ENCODE measurements around the gene ABR. TPM values are rescaled to one million over a fixed set of nuclear protein-coding genes. Genes with fewer than 3 reads are reported as not detected.
A peak's percentile ranks its signal among the peaks of the same experiment; 100 is the strongest.

ABR gene
- 64.6 TPM for total RNA-seq

DNA sequence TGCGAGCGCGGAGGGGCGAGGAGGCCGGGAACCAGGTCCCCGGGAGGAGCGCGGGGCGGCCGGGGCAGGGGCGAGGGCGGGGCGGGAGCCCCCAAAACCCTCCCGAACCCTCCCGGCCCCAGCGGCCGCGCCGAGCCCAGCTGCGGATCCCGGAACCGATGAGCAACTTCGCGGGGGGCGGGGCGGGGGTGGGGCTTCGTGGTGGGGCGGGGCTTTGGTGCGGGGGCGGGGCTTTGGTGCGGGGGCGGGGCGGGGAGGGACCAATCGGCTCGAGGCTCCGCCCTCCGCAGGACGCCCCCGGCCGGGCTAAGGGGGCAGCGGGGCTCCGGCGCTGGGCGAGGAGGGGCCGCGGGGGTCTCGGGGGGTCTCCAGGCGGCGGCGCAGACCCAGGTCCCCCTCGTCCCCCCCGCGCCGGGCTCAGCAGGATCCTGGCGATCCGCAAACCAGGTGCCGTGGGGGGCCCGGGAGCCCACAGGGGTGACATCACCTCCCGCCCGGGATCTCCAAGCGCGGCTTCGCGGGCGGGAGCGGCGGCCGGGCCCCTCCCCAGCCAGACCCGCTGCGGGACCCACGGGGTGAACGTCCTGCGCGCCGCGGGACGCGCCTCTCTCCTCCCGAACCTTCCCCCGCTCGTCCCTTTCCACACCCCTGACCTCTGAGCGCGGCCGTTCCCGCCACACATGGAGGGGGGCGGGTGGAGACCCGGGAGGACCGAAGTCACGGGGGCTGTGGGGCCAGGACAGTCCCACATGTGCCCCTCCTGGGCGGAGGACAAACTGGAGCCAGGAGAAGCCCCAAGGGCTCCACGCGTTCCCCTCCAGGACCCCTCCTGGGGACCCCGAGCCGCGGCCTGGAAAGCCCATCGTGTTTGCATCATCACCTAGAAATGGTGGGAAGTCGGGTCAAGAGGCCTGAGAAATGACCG, at the start of gene ABR:
Gene ABR, minus strand, starts transcription at position 164 of the 925 bp plus-strand sequence. CDS start 254 bp downstream, outside the sequence.
- peak in 2 of 3 donors; percentile 63 to 66 for DNase-seq (ENCODE audit: low read depth in 2 of 3, low spot score in 2 of 3)

DNA sequence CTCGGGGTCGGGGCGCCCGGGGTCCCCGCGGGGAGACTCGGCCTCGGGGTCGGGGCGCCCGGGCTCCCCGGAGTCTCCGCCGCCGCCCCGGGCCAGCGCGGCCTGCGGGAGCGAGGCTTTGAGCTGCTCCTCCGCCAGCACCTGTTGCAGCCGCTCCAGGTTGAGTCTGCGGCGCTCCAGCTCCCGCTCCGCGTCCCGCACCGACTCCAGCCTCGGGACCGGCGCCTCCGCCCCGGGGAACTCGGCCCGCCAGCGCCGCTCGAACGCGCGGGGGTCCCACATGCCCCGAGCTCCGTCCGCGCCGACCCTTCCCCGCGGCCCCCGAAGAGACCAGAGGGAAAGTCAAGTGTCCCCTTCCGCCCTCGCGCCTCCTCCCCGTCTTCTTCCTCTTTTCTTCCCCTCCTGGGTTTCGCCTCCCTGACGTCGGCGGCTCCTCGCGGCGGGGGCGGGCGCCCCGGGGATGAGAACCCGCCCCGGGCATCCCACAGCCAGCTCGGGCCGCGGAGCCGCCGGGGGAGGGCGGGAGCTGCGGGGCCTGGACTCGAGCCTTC, 49.6 kb upstream of the ABR start:
- DNase-seq (ENCODE audit: low read depth in 2 of 3, low spot score in 2 of 3), result peak in 2 of 3 donors; percentile 69 to 79

DNA sequence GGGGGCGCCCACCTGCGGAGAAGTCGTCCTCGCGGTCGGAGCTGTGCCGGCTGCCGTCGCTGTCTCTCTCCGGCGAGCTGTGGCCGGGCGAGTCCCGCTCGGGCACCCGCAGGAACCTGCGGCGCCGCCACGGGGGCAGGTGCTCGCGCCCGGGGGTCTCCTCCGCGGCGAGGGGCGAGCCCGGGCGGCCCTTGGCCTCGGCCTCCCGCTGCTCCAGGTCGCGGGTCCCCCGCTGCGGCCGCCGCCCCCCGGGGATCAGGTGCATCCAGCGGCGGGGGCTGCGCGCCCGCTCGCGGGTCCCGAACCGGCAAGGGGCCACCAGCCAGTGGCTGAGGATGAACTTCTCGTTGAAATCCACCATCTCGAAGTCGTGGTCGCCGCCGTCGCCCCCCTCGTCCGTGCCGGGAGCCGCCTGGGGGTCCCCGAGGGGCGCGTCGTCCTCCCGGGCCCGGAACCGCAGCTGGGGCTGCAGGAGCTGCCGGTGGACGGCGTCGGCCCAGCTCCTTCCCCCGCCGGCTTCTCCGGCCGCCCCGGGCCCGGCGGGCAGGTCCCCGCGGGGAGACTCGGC, 49.1 kb upstream of the ABR start:
- no peak for DNase-seq (ENCODE audit: low read depth in 2 of 3, low spot score in 2 of 3)

DNA sequence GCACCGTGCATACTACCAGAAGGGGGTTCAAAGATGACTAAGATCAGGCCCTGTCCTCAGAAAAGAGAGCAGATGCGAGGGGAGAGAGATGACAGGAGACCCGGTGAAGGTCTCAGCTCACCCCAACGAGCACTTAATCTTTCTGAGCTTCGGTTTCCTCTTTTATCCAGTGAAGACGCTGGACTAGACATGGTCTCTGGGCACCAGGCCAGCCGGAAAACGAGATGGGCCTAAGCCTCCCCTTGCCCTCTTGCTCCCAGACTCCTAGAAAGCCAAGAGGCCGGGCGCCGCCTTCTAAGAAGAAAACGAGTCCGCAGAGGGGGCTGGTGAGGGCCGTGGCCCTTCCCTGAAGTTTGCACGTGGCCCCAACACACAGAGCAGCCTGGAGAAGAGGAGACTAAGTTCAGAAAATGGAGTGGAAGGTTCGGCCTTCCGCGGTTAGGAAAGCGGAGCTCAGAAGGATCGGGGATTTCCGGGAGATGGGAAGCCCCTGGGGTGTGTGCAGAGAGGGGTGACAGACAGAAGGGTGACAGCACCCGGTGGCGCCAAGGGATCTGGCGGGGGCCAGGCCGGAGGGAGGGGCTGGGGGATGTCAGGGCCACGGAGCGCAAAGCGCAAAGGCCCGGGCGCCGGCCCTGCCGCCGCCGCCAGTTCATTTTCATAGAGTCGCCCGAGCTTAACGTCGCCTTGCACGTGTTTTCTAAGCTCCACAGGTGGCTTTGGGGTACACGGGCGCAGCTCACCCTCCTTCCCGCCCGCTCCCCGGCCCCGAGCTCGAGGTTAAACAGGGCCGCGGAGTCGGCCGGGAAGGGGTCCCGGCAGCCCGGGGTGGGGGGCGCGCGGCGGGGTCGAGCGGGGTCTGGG, 48.4 kb upstream of the ABR start:
- DNase-seq (ENCODE audit: low read depth in 2 of 3, low spot score in 2 of 3), result peak in 2 of 3 donors; percentile 29 to 37

DNA sequence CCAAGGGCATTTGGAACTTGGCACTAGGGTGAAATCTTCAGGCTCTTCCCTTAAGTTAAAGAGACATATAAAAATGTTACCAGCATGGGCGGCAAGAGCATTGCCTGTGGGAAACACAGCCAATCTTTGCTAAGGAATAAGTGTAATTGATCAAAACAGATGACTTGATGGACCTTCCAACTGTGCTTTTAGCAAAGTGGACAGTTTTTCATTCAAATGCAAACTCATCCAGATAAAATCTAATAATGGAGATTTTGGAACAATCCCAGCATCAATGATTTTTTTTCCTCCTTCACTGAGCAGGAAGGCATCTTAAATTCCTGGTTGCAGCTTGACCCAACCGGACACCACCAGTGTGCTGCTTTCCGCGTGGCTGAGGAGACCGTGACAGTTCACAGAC, 47.6 kb upstream of the ABR start:
- DNase-seq (ENCODE audit: low read depth in 2 of 3, low spot score in 2 of 3), result no peak

DNA sequence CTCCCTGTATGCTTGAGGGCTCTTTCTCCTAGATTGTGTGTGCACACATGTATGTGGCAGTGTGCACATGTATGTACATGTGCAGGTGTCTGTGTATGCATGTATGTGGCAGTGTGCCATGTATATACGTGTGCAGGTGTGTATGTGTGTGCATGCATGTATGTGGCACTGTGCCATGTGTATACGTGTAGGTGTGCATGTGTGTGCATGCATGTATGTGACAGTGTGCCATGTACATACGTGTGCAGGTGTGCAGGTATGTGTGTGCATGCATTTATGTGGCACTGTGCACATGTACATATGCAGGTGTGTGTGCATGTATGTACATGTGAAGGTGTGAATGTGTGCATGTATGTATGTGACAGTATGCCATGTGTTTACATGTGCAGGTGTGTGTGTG, 46.5 kb upstream of the ABR start:
- no peak for DNase-seq (ENCODE audit: low read depth in 2 of 3, low spot score in 2 of 3)

DNA sequence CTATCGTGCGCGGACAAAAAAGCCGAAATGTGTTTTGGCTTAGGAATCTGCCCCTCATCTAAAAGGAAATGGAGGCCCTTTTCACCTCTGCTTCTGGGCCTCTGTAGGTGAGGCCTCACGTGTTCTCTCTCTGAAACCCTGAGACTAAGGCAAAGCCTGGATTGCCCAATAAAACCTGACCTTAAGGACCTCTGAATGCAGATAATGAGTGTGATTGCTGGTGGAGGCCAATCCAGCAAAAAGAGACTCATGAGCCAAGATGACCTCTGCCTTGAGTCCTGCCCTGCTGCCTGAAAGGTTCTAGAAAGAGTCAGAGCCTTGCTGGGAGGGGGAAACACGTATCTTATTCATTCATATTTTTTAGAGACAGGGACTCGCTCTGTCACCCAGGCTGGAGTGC, 44.5 kb upstream of the ABR start:
- DNase-seq (ENCODE audit: low read depth in 2 of 3, low spot score in 2 of 3), result no peak

DNA sequence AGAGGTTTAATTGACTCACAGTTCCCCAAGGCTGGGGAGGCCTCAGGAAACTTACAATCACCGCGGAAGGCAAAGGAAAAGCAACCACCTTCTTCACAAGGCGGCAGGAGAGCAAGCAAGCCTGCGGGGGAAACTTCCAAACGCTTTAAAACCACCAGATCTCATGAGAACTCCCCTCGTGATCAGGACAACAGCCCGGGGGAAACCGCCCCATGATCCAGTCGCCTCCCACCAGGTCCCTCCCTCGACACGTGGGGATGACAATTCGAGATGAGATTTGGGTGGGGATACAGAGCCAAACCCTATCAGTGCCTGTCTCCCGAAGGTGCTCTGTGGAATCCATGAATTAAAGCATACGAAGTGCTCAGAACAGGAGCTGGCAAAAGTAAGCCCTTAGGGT, 43.9 kb upstream of the ABR start:
- DNase-seq (ENCODE audit: low read depth in 2 of 3, low spot score in 2 of 3), result no peak

DNA sequence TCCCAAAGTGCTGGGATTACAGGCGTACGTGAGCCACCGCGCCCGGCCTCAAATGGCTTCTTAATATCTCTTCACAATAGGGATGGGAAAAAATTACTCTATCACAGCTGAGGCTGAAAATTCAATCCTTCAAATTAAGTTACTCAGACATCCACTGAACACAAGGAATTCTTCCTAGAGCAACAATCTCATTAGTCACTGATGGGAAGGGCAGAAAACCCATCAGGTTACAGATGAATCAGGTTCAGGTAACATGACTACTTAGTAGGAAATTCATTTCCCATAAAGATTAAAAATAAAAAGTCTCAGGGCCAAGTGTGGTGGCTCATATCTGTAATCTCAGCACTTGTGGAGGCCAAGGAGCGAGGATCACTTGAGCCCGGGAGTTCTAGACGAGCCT, 42.5 kb upstream of the ABR start:
- DNase-seq (ENCODE audit: low read depth in 2 of 3, low spot score in 2 of 3), result no peak

DNA sequence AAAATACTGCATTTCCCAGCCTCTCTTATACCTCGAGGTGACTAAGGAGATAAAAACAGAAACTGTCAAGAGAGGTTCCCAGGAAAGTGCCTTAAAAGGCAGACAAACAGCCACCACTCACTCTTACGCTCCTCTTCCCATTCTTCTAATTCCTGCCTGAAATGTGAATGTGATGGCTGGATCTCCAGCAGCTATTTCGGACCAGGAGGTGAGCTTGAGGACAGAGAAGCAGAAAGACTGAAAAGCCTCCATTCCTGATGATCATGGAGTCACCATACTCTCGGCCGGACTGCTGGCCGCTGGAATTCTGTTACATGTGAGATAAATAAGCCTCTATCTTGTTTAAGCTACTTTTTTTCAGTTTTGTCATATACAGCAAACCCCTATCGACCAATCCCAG, 41.4 kb upstream of the ABR start:
- DNase-seq (ENCODE audit: low read depth in 2 of 3, low spot score in 2 of 3), result no peak

DNA sequence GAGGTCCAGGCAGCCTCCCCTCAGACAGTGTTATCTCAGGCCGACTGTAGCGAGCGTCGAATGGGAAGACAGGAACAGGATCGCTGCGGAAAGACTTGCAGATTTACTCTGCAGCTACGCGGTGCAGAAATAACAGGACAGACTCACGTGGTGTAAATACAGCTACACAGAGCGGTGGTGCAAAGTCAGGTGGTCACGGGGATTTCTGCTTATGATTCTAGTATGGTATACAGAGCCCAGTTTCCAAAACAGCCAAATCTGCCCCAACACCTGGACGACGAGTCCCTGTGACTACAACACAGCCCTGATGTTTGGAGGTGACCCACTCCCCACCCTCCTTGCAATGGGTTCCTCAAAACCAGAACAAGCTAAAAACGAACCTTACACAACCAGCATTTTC, 40.6 kb upstream of the ABR start:
- no peak for DNase-seq (ENCODE audit: low read depth in 2 of 3, low spot score in 2 of 3)

DNA sequence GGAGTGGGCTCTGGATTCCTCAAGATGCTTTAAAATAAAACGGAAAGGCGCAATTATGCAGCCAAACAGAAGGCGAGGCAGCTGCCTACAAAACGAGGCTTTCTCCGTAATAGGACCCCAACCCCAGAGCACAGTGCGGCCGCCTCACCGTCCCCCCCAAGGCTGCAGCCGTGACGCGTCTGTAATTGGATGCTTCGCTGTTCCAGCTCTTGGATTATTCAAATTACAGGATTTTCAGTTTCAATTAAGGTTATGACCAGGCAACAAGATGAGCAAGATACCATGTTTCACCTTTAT, 37.3 kb upstream of the ABR start:
- no peak for DNase-seq (ENCODE audit: low read depth in 2 of 3, low spot score in 2 of 3)

DNA sequence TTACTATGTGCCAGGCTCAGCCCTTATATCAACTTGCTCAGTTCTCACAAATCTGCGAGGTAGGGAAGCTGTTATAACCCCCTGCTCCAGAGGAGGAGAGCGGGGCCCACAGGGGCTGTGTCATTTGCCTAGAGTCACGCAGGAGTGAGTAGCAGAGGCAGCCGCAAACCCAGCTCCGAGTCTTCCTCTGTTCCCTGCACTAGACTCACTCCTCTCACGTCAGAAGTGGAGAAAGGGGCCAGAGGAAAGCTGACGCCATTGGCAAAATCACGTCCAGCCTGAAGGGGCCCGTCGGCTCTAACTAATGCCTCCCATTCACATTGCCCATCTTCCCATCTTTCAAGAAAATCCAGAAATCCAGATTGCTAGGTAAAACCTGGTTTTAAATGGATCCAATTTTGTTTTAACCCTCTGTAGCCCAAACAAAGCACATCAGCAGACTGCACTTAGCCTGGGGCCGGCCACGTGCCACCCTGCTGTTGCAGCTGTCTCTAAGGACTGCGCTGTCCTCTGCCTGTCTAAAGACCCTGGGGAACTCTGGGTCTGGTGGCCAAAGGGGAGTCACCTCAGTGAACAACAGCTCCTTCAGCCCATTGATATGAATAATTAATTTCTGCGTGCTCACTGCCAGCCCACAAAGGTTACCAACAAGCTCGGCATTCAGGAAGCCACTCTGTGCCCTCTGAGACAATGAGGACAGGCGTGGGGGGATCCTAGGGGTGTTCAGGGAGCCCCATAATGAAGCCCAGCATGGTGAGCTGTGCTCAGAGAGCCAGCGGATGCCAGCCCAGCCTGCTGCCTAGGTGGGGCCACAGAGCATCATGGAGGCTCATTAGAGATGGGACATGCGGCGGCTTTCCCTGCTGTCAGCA, 36.7 kb upstream of the ABR start:
- DNase-seq (ENCODE audit: low read depth in 2 of 3, low spot score in 2 of 3), result no peak

DNA sequence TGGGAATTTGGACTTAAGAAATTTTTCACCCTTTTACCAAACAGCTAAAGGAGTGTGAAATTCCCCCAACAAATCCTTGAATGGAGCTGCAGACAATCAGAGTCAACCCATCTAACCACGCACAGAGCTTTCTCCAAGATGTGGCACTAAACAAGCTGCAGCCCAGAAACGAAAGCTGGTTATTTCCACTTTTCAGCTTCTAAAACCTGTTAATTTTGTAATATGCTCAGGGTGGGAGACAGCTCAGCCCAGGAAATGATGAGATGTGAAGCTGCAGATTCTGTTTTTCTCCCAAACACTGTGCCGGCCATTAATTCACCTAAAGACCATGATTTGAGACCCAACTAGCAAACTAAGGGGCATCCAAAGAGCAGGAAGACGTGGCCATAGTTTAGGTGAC, 33.2 kb upstream of the ABR start:
- no peak for DNase-seq (ENCODE audit: low read depth in 2 of 3, low spot score in 2 of 3)

DNA sequence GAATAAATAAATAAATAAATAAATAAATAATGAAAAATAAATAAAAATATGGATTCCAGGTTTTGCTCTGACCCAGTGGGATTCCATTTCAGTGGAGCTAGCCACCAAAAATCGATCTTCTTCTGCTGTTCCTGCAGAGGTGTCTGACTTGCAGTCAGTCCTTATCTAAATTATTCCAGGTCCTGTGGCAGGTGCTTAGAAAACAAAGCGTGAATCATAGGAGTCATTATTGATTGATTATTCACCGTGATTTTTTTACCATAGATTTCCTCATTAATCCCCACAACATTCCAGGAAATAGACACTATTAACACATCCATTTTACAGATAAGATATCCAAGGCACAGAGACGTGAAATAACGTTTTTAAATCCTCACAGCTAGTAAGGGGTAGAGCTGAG, 31.5 kb upstream of the ABR start:
- no peak for DNase-seq (ENCODE audit: low read depth in 2 of 3, low spot score in 2 of 3)

DNA sequence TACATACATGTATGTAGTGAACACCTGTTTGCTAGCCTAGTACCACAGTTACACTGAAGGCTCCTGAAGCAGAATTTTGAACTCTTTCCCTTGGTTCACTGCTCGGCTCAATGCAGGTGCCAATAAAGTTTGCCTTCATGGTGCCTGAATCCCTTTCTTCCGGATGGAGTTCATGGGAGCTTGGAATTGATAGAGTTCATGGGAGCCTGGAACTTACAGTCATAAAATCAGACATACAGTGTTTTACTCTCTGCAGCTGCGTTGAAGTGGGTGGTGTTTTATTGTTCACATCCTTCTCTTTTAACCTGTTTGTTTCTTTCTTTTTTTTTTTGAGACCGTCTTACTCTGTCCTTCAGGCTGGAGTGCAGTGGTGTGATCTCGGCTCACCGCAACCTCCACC, 29.2 kb upstream of the ABR start:
- no peak for DNase-seq (ENCODE audit: low read depth in 2 of 3, low spot score in 2 of 3)

DNA sequence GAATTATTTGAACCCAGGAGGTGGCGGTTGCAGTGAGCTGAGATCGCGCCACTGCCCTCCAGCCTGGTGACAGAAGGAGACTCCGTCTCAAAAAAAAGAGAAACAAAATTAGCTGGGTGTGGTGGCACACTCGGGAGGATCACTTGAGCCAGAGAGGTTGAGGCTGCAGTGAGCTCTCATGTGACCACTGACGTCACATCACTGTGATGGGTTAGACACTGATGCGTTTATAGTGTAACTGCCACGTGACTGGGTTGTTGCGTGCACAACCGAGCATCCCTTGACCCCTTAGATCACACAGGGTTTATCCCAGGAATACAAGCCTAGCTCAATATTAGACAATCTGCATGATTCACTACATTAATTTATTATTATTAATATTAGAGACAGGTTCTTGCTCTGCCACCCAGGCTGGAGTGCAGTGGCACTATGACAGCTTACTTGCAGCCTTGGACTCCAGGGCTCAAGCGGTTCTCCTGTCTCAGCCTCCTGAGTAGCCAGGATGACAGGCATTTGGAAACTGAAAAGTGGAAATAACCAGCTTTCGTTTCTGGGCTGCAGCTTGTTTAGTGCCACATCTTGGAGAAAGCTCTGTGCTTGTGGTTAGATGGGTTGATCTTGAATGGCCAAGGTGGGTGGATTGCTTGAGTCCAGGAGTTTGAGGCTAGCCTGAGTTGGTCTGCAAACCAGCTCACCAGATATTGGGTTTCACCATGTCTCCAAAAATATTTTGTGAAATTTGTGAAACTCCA, 26.4 kb upstream of the ABR start:
- no peak for DNase-seq (ENCODE audit: low read depth in 2 of 3, low spot score in 2 of 3)

DNA sequence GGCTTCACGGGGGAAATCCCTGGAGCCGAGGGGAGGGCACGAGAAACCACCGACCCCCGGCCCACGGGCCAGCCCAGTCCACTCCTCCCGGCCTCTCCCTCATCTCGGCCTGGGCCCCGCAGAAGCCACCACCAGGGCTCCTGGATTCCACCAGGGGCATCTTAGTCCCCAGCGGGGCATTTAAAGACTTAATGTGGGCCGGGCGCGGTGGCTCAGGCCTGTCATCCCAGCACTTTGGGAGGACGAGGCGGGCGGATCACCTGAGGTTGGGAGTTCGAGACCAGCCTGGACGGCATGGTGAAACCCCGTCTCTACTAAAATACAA, 24.1 kb upstream of the ABR start:
- DNase-seq (ENCODE audit: low read depth in 2 of 3, low spot score in 2 of 3), result no peak

DNA sequence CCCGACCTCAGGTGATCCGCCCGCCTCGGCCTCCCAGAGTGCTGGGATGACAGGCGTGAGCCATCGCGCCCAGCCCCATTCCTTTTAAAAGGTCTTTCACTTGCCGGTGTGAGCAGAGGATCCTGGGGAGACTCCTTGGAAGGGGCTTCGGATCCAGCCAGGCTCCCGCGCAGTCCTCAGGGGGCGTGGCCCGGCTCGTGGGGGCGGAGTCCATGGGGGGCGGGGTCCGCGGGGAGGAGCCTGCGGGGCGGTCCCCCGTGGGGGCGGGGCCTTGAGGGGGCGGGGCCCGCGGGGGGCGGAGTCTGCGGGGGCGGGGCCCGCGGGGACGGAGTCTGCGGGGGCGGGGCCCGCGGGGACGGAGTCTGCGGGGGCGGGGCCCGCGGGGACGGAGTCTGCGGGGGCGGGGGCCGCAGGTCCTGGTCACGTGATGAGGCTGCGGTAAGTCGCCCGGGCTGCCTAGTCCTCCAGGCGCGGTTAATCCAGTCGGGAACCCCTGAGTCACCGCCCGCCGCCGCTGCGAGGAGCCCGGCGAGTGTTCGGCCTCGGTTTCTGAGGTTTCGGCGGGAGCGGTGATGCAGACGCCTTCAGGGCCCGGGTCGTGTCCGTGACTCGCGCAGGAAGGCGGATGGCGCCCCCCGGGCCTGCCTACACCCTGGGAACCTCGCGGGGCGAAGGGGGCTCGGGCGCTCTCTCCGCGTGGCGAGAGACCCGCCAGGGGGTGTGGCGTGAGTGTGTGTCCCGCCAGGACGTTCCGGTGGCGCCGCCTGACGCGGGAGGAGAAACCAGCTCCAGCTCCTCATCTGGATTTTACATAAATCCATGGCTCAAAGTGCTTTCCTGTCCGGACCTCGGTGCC, 23.6 kb upstream of the ABR start:
- DNase-seq (ENCODE audit: low read depth in 2 of 3, low spot score in 2 of 3), result peak in 2 of 3 donors; percentile 57 to 75
